Ishikawa (cell line): ENCODE results near the gene LBX2.

Experiments used
- EGR1 ChIP-seq: IDR thresholded peaks from 2 replicates; pipeline ENCODE4 v1.6.1; 2012
- EP300 ChIP-seq: IDR thresholded peaks from 2 replicates; pipeline ENCODE4 v1.6.1; 2012; ENCODE audit warnings: borderline replicate concordance
- FOXM1 ChIP-seq: IDR thresholded peaks from 2 replicates; pipeline ENCODE4 v1.6.1; 2012; ENCODE audit warnings: low read depth, borderline replicate concordance
- RAD21 ChIP-seq: IDR thresholded peaks from 2 replicates; pipeline ENCODE4 v1.6.1; 2012; ENCODE audit warnings: low read depth
- REST ChIP-seq: IDR thresholded peaks from 2 replicates; pipeline ENCODE4 v1.6.1; 2012; ENCODE audit warnings: low read depth, mild to moderate bottlenecking
- TEAD4 ChIP-seq: IDR thresholded peaks from 2 replicates; pipeline ENCODE4 v1.6.1; 2012
- YY1 ChIP-seq: IDR thresholded peaks from 2 replicates; pipeline ENCODE4 v1.6.1; 2012; ENCODE audit warnings: low read depth
- TF ChIP-seq, protein P1 (sequence below): IDR thresholded peaks from 2 replicates; pipeline ENCODE4 v1.6.1; 2012

- TF ChIP-seq RAD21 = peak; percentile 71
- TF ChIP-seq EGR1 = peak; percentile 81
- TF ChIP-seq FOXM1 = no peak
- no peak for TF ChIP-seq EP300
- TF ChIP-seq REST = no peak
- TF ChIP-seq TEAD4 = no peak; the same call in 1 of the 2 replicates
- TF ChIP-seq, protein P1, sequence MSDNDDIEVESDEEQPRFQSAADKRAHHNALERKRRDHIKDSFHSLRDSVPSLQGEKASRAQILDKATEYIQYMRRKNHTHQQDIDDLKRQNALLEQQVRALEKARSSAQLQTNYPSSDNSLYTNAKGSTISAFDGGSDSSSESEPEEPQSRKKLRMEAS = peak; percentile 56; the same call in 1 of the 2 replicates
- peak; percentile 100 for TF ChIP-seq YY1
Measured at GRCh38 chr2:74482801-74483674, 16.4 kb downstream of the LBX2 start, which contains the start of the genes CCDC142 and TTC31.
